GM19099 (cell line): Measurements from ENCODE around the gene APCDD1L.

ENCODE experiments used
- POLR2A ChIP-seq: IDR thresholded peaks from 3 replicates; pipeline ENCODE4 v1.6.1; 2011; ENCODE audit warnings: low read depth; ENCODE audit not compliant: insufficient read length; ENCODE audit errors: extremely low read depth

Gene APCDD1L

GRCh38 chr20:58471193-58472164 lies 43.7 kb downstream of the APCDD1L start:
- no peak for TF ChIP-seq POLR2A

GRCh38 chr20:58470336-58471192 lies 44.6 kb downstream of the APCDD1L start:
- no peak for TF ChIP-seq POLR2A

GRCh38 chr20:58469616-58470015 lies 45.6 kb downstream of the APCDD1L start:
- no peak for TF ChIP-seq POLR2A

- TF ChIP-seq POLR2A = no peak
Measured at GRCh38 chr20:58467572-58468527, 47.3 kb downstream of the APCDD1L start.

DNA sequence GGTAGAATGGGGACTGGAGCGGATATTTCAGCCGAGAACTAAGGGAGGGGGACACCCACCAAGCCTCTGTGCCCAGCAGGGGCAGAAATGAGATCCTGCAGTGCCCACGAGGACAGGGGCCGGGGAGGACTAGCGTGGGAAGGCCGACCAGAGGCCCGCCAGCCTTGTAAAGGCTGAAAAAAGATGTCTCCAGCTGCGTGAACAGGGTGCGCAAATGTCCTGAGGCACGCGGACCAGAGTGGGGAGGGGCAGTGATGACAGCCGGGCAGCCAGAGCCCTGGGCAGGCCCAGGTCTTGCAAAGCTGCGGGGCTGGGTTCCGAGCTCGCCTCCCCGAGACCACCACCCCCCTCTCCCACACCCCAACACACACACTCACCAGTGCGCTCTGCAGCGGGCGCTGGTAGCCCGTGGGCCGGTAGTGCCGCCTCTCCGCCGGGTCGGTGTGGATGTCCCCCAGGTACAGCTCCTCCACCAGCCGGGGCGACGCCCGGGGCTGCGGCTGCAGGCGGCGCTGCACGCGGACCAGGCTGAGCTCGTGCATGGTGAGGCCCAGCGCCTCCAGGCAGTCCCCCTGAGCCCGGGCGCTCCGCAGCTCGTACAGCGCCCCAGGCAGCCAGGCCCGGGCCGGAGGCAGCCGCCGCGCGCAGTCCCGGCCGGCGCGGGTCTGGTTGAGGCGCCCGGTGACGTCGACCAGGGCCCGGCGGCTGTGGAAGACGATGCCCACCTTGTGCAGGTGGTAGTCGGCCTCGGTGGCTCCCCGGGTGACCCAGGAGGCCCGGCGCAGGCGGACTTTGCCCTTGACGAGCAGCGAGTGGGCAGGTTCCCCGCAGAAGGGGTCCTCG lies 48.2 kb downstream of the APCDD1L start:
- TF ChIP-seq POLR2A = no peak

DNA sequence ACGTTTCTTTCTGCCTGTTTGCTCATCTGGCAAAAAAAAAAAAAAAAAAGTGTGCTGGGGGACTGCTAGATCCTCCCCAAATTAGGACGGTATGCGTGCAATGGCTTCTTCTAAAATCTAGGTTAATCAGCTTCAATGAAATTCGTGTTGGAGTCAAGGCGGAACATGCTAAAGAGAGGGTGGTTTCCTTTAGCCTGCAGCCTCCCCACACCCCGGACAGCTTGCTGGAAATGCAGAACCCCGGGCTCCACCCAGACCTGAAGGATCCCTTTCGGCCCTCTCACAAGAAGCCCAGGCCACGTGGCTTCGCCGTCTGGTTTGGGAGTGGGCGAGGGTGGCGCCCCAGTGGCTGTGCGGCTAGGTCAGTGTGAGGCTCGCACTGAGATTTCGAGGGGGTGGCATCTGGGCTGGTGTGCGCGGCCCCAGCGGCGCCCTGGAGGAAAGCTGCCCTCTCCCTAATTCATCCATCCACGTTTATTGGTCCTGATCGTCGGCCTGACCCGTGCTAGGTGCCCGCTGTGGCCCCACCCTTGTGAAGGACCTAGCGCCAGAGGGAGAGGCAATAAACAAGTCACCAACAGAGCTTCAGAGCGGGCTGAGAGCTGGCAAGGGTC lies 49.0 kb downstream of the APCDD1L start:
- no peak for TF ChIP-seq POLR2A

GRCh38 chr20:58464838-58465237 lies 50.4 kb downstream of the APCDD1L start:
- no peak for TF ChIP-seq POLR2A

- no peak for TF ChIP-seq POLR2A
Measured at GRCh38 chr20:58463256-58463655, 51.9 kb downstream of the APCDD1L start.

GRCh38 chr20:58461899-58462298 lies 53.3 kb downstream of the APCDD1L start:
- TF ChIP-seq POLR2A = no peak

DNA sequence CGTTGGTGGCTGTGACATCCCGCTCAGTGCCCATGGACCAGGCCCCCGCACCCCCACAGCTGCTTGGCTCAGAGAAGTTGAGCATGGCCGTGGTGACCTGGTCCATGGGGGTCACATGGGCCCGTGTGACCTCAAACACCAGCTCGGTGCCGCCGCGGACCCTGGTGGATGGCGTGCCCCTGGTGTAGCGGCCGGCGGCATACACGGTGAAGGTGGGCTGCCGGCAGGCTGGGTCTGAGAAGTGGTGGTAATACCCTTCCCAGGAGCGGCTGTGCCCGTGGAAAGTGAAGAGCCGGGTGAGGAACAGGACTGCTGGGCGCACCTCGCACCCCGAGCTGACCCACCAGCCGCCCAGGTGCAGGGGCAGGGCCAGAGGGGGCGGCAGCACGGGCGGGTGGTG lies 54.1 kb downstream of the APCDD1L start:
- TF ChIP-seq POLR2A = no peak

DNA sequence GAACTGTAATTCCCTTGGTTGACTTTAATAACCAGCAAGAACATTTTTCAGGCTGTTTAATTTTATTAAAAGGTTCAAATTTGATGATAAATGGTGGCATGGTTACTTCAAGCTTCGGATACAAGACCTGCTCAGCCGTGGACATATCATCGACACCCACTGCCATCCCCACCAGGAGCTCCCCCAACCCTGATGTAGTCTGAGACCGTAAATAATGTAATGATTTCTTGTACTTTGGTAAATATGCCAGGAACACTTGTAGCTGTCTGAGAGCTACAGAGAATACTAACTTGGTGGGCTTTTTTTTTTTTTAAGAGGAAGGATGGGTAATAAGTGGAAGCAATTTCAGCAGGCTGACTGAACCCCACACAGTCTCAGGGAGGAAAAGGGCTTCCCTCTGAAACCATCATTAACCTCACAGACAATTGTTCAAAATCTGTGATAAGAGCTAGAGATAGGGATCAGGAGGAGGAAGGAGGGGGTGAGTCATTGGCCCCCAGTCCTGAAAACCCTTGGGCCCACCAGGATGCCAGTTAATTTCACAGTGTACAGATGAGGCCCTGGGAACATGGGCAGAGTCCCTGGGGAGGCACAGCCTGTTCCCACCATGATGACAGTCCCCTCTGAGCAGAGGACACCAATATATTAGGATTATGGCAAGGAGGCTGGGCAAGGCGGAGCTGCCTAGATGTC lies 56.0 kb downstream of the APCDD1L start:
- TF ChIP-seq POLR2A = no peak

DNA sequence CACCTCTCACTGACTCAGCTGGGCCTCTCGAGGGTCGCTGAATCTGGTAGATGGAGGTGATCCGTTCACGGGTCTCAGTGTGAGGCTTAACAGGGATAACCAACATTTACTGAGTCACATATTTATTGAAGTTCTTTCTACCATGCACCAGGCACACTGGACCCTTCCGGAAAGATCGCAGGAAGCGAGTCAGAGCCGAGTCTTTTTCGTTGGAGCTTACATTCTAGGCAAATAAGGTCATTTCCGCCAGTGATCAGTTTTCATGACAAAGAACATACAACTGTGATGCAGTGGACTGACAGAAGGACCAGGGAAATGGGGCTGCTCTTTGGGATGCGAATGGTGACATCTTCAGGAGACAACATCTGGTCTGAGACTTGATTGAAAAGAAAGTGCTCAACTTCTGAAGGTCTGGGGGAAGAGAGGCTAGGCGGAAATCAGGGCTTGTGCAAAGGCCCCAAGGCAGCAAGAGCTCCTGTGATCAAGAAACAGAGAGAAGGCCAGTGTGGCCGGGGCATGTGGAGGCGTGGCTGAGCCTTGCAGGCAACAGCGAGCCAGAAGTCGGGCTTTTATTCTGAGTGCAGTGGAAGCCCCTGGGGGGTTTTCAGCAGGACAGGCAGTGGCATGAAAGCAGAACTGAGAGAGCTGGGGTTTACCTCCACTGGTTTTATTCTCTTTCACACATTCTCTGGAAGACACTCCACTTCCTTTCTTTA lies 56.7 kb downstream of the APCDD1L start:
- TF ChIP-seq POLR2A = no peak

DNA sequence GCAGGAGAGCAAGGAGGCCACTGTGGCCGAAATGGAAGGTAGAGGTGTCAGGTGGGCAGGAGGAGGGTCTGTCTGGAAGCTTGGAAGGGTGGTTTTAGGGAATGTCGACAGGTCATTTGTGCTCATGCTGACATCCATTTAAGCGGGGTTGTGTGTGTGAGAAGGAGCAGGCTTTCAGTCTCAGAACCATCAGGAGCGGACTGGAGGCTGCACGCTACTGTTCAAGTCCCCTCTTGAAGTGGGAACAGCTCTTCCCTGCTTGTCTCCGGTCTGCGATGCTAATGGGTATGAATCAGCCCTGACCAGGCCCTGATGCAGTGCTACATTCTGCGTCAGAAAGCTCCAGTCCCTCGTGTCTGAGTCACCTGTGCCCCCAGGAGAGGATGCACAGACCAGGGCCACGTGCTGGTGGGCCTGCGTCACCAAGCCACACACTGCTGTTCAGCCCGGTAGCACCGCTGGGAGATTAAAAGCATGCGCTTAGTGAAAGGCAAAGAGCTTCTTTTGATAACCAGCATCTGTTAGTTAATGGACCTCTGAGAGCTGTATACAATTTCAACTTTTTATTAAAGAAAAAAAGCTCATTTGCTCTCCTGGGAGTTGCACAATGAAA lies 58.0 kb downstream of the APCDD1L start:
- no peak for TF ChIP-seq POLR2A
